GM21360 (cell line): ENCODE measurements around the gene MDM4.
"Not testable (repeated sequence)": the region's sequence is repeated elsewhere in the genome, so short reads cannot be mapped to it uniquely, and the experiment has no call there.

Experiments
- ATAC-seq: cut with Tn5 transposase; IDR thresholded peaks from one replicate; pipeline ENCODE4 v1.9.1; 2021; ENCODE audit warnings: mild to moderate bottlenecking, moderate library complexity; ENCODE audit not compliant: unreplicated experiment

MDM4 gene

DNA sequence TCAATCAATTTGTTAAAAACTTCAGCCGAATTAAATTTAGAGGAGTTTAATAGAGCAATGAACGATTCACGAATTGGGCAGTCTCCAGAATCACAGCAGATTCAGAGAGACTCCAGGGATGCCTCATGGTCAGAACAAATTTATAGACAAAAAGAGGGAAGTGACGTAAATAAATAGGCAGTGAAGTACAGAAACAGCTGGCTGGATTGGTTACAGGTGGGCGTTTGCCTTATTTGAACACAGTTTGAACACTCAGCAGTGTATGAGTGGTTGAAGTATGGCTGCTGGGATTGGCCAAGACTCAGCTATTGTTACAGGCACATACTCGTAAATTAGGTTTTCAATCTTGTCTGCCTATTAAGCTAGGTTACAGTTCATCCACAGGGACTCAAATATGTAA lies 43.8 kb downstream of the MDM4 start:
- not testable (repeated sequence) for ATAC-seq

DNA sequence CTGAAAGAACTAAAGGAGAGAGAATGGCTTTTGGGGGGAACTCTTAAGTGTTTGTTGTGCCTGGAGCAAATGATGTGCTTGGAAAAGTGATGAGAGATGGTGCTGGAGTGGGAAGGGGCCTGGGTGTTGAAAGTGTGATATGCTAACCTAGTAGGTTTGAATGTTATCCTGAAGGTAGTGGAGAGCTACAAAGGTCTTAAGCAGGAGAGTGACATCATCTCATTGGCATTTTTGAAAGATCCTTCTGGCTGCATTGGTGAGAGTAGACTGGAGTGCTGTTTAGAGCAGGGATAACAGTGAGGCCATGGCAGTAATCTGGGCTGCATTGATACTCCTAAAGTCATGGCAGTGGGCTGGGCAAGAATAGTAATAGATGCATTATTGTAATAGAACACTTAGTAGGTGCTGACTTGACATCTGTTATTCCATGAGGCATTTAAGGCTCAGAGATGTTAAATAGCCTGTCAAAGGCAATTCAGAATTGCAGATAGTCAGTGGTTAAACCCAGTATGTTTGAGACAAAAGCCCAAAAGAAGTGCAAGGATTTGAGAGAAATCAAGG lies 44.5 kb downstream of the MDM4 start:
- no peak for ATAC-seq

DNA sequence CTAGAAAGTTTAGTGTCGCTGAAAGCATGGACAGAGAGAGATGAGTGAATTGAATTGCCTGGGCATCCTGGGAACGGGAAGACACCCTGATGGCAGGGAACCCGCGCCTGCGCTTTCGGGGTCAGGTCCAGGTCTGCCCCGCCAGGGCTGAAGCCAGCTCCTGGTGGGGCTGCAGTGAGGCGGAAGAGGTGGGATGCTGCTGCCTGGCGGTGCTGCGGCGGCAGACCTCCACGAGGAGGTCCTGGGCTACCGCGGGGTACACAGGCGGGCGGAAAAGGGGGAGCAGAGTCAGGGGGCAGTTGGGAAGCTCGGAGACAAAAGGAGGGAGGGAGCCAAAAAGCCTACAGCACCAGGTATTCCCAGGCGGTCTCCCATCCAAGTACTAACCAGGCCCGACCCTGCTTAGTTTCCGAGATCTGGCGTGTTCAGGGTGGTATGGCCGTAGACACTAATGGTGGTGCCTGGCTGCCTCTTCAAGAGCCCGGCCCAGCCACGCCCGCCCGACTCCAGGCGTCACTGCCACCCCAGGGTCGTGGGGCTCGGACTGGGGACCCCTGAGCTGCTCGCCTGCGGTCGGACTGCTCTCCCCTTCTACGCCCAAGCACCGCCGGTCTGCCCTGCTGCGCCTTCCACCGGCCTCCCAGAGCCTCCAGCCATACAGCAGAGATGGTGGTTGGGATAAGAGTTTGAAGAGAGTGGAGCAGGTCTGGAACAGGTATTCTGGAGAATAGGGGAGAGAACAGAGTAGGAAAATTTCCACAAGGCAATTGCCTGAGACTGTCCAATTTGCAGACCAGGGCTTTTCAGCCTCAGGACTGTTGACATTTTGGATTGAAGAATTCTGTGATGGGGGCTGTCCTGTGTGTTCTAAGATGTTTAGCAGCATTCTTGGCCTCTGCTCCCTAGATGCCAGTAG lies 46.1 kb downstream of the MDM4 start:
- ATAC-seq: no peak

DNA sequence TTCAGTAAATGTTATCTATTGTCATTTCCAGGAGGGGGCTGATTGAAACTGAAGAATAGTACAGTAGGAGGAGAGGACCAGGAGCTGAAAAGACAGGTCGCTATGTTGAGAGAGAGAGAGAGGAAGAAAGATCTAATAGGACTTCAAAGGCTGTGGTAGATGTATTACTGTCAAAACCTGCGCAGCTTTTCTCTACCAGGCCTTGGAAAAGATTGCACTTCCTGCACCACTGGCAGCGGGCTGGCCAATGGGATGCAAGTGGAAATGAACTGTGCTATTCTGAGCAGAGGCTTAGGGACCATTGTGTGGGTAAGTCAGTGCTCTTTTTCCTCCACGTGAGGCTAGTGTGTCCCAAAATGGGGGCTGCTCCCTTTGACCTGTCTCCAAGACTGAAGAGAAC lies 47.1 kb downstream of the MDM4 start:
- no peak for ATAC-seq

DNA sequence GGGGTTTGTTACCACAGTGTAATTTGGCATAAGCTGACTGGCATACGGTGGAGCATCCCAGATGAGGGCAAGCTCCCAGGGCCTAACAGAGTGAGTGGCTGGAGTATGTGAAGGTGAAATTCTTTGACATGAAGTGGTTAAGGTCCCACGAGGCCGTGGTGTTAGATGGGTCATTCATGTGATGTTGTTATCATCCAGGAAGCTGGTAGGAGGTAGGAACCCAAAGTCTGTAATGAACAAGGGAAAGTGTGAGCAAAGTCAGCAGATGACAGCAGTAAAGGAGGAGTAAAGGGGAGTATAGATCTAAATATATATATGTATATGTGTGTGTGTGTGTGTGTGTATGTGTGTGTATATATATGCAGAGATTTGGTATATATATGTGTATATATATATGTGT lies 47.6 kb downstream of the MDM4 start:
- no peak for ATAC-seq

DNA sequence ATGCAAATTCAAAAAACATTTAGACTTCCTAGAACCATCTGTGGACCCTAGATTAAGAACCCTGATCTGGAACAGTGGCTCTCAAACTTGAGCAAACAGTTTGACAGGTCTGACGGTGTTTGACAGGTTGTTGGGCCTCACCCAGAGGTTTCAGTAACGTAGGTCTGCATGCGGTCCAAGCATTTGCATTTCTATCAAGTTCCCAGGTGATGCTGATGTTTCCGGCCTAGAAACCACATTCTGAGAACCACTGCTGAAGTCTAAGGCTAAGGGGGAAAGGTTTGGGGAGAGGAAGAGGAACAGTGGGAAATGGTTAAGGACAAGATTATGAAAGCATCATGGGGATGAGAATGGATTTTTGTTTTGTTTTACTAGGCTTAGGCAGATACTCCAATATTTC lies 48.6 kb downstream of the MDM4 start:
- peak; percentile 77 for ATAC-seq

DNA sequence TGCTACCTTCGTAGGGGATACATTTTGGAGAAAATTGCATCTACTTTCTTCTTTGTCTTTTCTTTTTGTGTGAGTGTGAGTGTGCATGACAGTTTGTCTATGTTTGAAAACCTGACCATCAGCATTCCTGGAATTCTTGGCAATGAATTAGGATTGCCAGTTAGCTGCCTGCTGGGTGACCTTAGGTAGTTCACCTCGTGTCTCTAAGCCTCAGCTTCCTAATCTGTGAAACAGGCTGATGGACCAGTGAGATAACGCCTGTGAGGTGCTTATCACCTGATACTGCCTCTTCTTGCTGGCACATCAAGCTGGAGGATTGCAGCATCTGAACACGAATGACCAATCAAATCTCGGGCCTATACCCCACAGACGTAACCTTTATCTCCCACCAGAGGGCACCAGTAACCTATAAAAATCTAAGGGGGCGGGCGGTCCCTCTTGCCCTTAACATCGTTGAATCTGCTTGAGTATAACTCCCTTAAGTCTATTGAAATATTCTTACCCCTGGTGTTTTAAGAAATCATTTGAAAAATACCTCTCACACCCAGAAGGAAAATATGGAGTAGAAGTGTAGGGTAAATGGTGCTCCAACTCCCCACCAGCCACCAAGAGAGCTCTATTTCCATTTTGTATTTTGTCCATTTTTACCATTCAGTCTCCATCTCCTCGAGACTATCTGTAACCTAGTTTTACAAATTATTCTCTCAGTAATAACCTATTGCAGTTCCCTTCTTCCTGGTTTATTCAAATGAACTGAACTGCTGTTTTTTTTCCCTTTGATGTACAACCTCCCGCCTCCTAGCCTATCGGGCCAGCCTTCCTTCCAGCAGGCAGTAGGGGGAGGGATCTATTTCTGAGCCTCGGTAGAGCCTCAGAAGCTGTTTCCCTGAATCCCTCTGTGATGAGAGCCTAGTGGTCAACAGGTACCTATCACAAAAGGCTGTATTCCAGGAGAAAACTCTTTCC lies 49.7 kb downstream of the MDM4 start:
- ATAC-seq: peak; percentile 53

DNA sequence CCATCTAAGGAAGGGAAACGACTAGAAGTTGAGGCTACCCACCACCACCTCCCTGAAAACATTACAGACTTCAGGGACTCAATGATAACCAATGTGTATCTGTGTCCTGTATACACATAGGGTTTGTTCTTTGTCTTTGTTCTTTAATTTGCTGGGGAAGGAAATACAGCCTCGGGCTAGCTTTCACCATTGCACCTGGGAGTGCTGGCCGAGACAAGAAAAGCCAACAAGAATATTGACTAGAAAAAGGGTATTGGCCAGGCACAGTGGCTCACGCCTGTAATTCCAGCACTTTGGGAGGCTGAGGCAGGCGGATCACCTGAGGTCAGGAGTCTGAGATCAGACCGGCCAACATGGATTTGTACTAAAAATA lies 50.4 kb downstream of the MDM4 start:
- no peak for ATAC-seq

DNA sequence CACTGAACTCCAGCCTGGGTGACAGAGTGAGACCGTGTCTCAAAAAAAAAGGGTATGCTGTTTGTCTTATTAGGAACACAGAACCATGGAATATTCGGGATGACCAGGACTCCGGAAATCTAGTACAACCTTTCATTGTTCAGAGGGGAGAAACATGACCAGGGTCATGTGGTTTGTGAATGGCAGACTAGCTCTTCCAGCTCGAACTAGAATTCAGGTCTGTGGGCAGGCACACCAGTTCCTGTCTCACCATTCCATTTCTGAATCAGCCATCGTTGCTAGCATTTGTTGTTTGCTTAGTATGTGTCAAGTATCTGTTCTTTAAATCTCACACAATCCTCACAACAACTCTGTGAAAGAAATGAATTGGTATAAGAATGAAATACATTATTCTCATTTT lies 50.9 kb downstream of the MDM4 start:
- no peak for ATAC-seq

DNA sequence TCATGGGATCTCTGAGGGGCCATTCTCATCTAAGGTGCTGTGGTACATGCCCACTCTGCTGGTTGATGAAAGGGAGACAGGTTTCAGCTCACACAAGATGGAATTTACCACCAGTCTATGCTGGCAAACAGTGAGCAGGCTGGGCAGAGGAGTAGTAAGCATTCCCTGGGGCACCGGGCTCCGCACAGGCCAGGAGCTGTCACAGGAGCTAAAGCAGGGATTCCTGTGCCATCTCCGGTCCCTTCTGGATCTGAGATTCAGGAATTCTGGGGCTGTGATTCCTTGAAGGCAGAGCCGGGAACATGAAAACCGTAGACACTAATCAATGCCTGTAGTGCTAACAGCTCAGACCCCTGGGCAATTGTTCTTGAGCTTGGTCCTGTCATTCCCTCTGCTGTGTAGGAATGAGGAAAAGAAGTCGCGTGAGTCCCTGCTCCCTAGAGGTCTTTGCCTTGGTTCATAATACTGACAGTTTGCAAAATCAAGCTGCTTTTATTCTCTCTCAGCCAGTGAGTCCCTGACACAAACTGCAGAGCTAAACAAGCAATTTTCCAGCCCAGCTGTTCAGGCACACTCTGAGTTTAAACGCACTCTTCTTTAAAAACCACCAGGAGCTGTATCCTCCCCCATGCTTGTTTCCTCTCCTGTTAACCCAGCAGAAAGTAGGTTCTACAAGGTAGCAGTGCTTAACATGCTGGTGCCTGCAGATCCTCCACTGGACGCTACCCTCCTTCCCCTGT lies 52.5 kb downstream of the MDM4 start:
- ATAC-seq: no peak

DNA sequence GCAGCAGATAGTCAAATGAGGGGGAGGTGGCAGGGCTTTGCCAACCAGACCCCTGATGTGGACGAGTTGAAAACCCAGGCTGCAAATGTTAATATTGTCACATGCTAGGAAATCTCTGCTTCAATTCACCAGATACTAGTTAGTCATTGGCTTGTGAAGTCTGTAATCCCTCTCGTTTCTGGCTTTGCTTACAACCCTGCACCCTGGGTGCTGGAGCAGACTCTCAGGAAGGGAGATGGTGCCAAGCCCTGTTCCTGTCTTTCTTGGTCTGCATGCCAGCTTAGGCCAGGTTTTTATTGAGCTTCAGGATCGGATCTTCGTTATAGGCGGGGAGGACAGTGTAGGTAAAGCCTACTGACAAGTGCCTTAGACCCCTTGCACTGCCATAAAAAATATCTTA lies 53.3 kb downstream of the MDM4 start:
- no peak for ATAC-seq

DNA sequence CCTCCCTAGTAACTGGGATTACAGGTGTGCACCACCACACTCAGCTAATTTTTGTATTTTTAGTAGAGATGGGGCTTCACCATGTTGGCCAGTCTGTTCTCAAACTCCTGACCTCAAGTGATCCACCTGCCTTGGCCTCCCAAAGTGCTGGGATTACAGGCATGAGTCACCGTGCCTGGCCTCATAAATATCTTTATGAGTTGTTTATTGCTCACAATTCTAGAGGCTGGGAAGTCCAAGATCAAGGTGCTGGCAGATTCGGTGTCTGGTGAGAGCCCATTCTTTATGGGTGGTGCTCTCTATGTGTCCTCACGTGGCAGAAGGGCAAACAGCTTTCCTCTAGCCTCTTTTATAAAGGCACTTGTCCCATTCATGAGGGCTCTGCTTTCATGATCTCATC lies 53.8 kb downstream of the MDM4 start:
- ATAC-seq: not testable (repeated sequence)

DNA sequence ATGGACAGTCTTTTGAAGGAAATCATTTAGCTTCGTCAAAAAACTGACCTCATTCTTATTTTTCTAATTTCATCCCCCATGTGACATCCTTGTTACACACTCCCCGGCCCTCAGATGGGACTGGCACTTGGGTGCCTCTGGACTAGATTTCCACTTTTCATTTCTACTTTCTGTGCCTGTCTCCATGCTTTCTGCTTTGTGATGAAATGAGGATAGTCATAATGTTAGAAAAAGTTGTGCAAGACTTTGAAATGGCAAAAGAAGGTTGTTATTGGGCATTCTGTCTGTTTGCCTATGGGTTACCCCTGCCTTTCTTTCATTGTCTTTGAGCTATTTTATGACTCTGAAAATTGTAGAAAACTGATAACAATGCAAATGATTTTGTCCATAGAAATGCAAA lies 54.9 kb downstream of the MDM4 start:
- no peak for ATAC-seq

DNA sequence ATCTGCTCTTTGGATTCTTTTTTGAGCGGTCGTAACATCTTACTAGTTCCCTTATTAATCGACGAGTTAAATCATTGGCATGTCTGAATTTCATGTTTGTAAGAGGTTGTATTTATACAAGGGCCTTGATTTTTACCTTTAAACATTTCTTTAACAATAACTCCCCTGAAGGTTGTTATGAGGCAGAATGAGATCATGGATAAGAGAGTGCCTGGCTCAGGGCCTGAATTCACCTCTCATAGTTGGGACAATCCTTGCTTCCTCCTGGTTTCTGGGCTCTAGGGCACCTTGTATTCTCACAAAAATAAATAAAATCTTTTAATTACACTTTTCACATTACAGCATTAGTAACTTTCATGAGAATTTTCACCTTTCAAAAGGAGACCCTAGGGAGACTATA lies 55.4 kb downstream of the MDM4 start:
- no peak for ATAC-seq

DNA sequence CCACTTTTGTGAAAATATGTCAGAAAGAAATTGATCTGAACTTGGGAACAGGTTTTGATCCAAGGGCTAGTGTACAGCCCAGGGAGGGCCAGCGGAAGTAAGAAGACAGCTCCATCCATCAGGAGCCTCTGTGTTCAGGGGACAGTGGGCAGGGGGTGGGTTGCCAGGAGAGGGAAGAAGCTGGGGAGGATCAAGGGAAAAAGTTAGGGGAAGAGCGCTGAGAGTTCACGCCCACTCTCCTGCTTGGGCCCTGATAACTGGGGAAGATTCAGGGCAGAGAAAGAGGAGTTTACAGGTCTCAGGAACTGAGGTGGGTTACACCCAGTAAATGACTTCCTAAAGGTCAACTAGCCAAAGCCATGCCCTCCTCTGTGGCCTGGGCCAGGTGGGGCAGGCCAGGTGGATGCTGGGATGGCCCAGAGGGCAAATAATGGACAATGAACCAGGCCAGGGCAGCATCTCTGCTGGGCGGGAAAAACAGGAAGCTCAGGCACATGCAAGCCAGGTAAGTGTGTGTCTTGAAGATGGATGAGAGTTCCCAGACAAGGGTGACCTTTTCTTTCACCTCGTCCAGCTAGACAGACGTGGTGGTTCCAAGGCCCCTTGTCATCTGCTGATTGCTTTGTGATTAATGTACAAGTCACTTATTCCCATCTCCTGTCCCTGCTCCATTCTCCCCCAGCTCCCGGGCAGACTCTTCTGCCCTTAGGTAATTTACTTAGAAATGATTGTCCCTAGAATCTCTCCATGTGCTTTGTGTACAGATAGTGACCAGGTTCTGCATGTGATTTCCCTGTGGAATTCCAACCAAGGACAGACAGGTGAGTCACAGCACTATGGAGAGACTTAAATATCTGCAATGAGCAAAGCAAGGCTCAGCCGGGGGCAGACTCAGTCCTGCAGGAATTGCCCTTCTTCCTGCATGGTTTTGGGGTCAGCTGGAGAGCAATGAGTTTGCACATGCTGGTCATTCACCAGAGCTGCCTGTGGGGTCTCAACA lies 57.0 kb downstream of the MDM4 start:
- ATAC-seq: no peak

DNA sequence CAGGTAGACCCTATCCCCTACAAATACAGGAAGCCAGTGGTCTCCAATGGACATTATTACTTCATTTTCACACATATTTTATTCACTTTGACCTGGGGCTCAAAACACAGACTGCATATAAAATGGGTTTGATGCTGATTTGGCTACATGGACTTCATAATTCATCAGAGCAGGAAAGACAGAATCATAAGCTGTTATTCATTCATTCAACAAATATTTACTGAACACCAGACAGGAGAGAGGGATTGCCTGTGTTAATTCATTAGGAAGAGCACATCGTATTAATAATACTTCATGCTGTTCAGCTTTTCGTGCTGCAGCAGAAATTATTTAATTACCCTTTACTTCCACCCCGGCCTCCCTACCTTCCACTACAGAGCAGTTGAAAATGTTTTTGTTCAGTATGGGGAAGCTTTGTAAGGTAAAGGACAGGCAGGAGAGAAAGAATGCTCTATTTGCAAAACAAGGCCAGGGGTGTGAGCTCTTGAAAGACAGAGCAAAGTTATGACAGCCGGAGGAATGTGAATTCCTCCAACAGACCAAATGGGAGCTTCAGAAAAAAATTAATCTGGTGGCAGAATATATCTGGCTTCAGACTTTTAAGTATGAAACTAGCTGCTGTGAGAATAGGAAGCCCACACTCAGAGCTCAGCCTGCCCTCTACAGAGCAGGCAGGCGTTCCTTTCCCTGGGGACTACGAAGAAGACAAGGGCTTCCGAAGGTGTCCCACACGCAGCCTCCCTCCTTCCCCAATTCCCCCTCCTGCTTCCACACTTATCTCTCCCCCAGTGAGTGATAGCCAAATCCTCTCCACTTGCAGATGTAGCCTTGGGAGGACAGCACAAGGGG lies 58.0 kb downstream of the MDM4 start:
- ATAC-seq: no peak

DNA sequence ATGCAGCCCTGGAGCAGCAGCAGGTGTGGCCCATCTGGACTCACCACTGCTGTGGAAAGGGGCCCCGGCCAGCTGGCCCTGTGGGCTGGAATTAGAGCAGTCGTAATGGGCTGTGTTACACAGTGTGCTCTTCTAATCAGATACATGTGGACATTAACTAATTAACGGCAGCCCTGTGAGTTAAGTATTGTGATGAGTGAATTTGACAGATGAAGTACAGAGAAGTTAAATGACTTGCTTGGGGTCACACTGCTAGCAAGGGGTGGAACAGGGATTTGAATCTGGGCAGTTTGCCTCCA lies 58.6 kb downstream of the MDM4 start:
- no peak for ATAC-seq

DNA sequence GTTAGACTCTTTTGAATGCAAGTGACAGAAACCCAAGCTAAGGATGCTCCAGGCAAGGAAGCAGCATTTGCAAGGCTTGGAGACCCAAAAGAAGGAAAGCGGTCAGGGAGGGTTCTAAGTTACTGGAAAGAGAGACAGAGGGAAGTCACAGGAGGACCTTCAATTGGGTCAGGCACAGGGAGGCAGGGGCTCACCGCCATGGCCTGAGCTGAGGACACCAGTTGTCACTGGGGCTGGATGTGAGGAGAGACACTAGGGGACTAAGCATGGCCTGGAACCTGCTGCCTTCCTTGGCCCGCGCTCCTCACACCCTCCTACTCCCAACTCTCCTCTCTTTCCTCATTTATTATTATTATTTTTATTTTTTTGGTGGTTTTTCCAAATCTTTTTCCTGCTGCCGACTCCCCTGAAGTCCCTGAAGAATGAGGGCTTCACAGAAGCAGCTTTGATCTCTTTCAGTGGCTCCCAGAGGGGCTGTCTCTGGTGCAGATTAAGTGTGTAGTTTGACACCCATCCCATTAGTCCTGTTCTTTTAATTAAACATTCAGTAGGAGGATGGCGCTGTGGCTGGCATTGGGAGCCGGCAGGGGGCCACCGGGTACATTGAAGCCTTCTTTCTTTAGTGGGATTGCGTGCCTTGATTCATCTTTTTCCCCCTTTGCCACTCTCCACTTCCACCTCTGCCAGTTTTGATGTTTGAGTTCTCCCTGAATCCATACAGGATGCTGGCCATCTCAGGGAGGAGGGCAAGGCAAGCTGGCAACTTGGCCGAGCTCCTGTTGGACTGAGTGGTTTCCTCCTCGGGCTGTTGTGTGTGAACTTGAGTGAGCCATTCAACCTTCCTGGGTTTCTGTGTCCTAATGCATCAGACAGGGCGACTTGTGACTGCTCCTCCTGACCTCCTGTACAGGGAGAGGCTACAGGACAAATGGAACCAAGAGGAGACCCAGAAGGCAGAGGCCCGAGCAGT lies 59.3 kb downstream of the MDM4 start:
- no peak for ATAC-seq
